Gastroesophageal sphincter (tissue), 4 donors: ENCODE data around the gene EPOP. TPM values are rescaled to one million over a fixed set of nuclear protein-coding genes. Genes with fewer than 3 reads are reported as not detected.
"Not testable (repeated sequence)": the region's sequence is repeated elsewhere in the genome, so short reads cannot be mapped to it uniquely, and the experiment has no call there.

Experiments
- ATAC-seq: fragments of 150-250 bp; one replicate; pipeline ENCODE4 v1.9.1; 2016; ENCODE audit warnings: mild to moderate bottlenecking, moderate library complexity
- H3K27ac ChIP-seq, 4 donors: fragments of 200-600 bp; sonication (generic) in 3 of 4; 1 replicate in 3 of 4; 2 replicates in 1 of 4; pipeline ENCODE4 v1.5.1; 2016 to 2019
- H3K27me3 ChIP-seq: fragments of 200-600 bp; sonication (generic); one replicate; pipeline ENCODE4 v1.5.1; 2019
- H3K36me3 ChIP-seq, 2 donors: fragments of 200-600 bp; sonication (generic); one replicate each; pipeline ENCODE4 v1.5.1; 2019; ENCODE audit warnings: control low read depth in 1 of 2
- H3K4me1 ChIP-seq, 3 donors: fragments of 200-600 bp; sonication (generic); 1 replicate in 2 of 3; 2 replicates in 1 of 3; pipeline ENCODE4 v1.5.1; 2016 to 2019; ENCODE audit warnings: control low read depth in 2 of 3
- H3K4me3 ChIP-seq, 2 donors: fragments of 200-600 bp; sonication (generic); one replicate each; pipeline ENCODE4 v1.5.1; 2019; ENCODE audit warnings: mild to moderate bottlenecking in 1 of 2, moderate library complexity in 1 of 2
- H3K9me3 ChIP-seq, 3 donors: fragments of 200-600 bp; sonication (generic); one replicate each; pipeline ENCODE4 v1.5.1; 2017 to 2019; ENCODE audit warnings: control low read depth in 2 of 3
- CTCF ChIP-seq, 4 experiments: fragments of 200-600 bp in 2 of 4; fragments of 450-650 bp in 2 of 4; sonication (generic) in 1 of 4; IDR thresholded peaks; one replicate each; pipeline ENCODE4 v1.5.1; 2017 to 2019; ENCODE audit warnings: antibody characterized with exemption in 4 of 4, mild to moderate bottlenecking in 2 of 4, moderate library complexity in 2 of 4
- EP300 ChIP-seq: sonication (generic); formaldehyde crosslinking; IDR thresholded peaks from one replicate; pipeline ENCODE4 v1.6.1; 2017; ENCODE audit warnings: antibody characterized with exemption, mild to moderate bottlenecking
- POLR2A ChIP-seq, 2 donors: fragments of 450-650 bp; IDR thresholded peaks; one replicate each; pipeline ENCODE4 v1.6.1; 2017; ENCODE audit warnings: antibody characterized with exemption in 2 of 2, mild to moderate bottlenecking in 2 of 2, moderate library complexity in 1 of 2
- POLR2AphosphoS5 ChIP-seq: sonication (generic); formaldehyde crosslinking; IDR thresholded peaks from one replicate; pipeline ENCODE4 v1.6.1; 2017; ENCODE audit warnings: antibody characterized with exemption
- WGBS, 2 donors: methylation state at CpG; one replicate each; pipeline ENCODE4 v1.1.5; 2018; ENCODE audit warnings: low coverage in 1 of 2; 5-methylcytosine and 5-hydroxymethylcytosine counted together
- small RNA-seq, 4 donors: library from RNA; depleted of rRNA; stranded (forward); fragments of <200 nt; gene quantifications; one replicate each; pipeline ENCODE3, GENCODE V24; 2016
- total RNA-seq, 4 donors: library from RNA; depleted of rRNA; stranded (reverse); fragments of >200 nt; gene quantifications; one replicate each; pipeline ENCODE4 v1.1.0, GENCODE V29; 2016

The EPOP gene
- total RNA-seq, 4 donors from 2014 or later = 0.31 to 3.5 (median 1.5) TPM

DNA sequence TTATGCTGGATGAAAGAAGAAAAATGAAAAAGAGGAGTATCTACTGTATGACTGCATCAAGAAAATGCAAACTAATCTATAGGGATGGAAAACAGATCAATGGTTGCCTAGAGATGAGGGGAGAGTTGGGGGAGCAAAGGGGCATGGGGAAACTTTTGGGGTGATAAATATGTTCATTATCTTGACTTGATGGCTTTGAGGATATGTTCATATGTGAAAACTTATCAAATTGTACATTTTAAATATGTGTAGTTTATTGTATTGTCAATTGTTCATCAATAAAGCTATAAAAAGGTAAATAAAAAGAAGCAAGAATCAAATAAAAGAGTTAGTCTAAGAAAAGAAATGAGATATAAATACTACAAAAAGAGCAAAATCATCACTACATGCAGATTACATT lies 49.3 kb downstream of the EPOP start:
- no peak for ATAC-seq
- no peaks in the 10 kb centered on the region for H3K36me3 ChIP-seq
- no peaks in the 10 kb centered on the region for H3K9me3 ChIP-seq
- no peak overlapping the region for H3K4me3 ChIP-seq
- H3K27ac ChIP-seq = no peak overlapping the region
- H3K27me3 ChIP-seq = peaks cover 49% of the 10 kb centered on the region
- no peak for TF ChIP-seq CTCF (IDR thresholded peaks at IDR 0.05)
- TF ChIP-seq POLR2A (IDR thresholded peaks at IDR 0.05) = no peak
- TF ChIP-seq POLR2AphosphoS5 = no peak
- no peak for TF ChIP-seq EP300
- H3K4me1 ChIP-seq = no peaks in the 10 kb centered on the region

DNA sequence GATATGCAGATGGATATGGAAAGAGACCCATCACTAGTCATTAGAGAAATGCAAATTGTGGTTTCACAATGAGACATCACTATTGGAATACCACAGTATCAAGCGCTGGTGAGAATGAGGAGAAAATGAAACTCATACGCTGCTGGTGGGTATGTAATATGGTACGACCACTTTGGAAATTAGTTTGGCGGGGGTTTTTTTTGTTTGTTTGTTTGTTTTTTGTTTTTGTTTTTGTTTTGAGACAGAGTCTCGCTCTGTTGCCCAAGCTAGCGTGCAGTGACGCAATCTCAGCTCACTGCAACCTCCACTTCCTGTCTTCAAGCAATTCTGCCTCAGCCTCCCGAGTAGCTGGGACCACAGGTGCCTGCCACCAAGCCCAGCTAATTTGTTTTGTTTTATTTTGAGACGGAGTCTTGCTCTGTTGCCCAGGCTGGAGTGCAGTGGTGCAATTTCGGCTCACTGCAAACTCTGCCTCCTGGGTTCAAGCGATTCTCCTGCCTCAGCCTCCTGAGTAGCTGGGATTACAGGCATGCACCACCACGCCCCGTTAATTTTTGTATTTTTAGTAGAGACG lies 49.9 kb downstream of the EPOP start:
- H3K9me3 ChIP-seq, H3K36me3 ChIP-seq, ATAC-seq, H3K4me3 ChIP-seq, H3K27ac ChIP-seq, H3K4me1 ChIP-seq: not testable (repeated sequence)
- H3K27me3 ChIP-seq = peaks cover 55% of the 10 kb centered on the region
- WGBS, 2 donors = 77 to 82% methylated on average over 8 to 11 of the region's 14 CpGs

Small RNAs within 50 kb of the gene (small RNA-seq; reads per million reads assigned to genes)
- gene MIR4726 (0 to 0.55 (median 0.13) reads per million in 4 donors), gene MIR4734 (0 to 0.13 (median 0) reads per million in 4 donors)

Other genes with a start within 250 kb of the EPOP start
- 100 to 1,000 TPM in 1 of 4 donors, 10 to 100 TPM in 3; 45.3 to 132 (median 82.8) TPM for gene ARHGAP23, start 246.5 kb downstream of the EPOP start, total RNA-seq
- gene SRCIN1, start 69.0 kb downstream of the EPOP start, total RNA-seq = 1 to 10 TPM in 2 of 4 donors, under 1 TPM in 2; 0.67 to 2.6 (median 1.5) TPM
- gene MLLT6, start 30.3 kb upstream of the EPOP start, total RNA-seq = 100 to 1,000 TPM in 1 of 4 donors, 10 to 100 TPM in 3; 55.6 to 101 (median 77.9) TPM
- 10 to 100 TPM in 2 of 4 donors, 1 to 10 TPM in 2; 8.5 to 14.9 (median 11.1) TPM for gene CISD3, start 55.4 kb upstream of the EPOP start, total RNA-seq
- 10 to 100 TPM in 1 of 4 donors, 1 to 10 TPM in 3; 6.4 to 13.0 (median 9.7) TPM for gene PCGF2, start 73.4 kb upstream of the EPOP start, total RNA-seq
- gene PSMB3, start 77.8 kb upstream of the EPOP start, total RNA-seq = 100 to 1,000 TPM; 107 to 123 (median 117) TPM
- 10 to 100 TPM; 43.9 to 80.3 (median 62.1) TPM for gene PIP4K2B, start 124.6 kb upstream of the EPOP start, total RNA-seq
- gene CWC25, start 150.4 kb upstream of the EPOP start, total RNA-seq = 10 to 100 TPM; 13.6 to 35.0 (median 23.3) TPM
- 1,000 to 10,000 TPM in 3 of 4 donors, 100 to 1,000 TPM in 1; 755 to 2,040 (median 1,511) TPM for gene RPL23, start 178.8 kb upstream of the EPOP start, total RNA-seq
- gene LASP1, start 195.1 kb upstream of the EPOP start, total RNA-seq = 10 to 100 TPM; 33.5 to 88.9 (median 73.6) TPM